ENCODE results near the gene SERPINC1.
"Not testable (repeated sequence)": the region's sequence is repeated elsewhere in the genome, so short reads cannot be mapped to it uniquely, and the experiment has no call there.

The SERPINC1 gene

GRCh38 chr1:173917149-173917548 is at the start of gene SERPINC1:
Gene SERPINC1, minus strand, starts transcription at chr1:173917327. Its CDS starts 68 bp downstream, at chr1:173917259.
- DNase-seq: no peak

DNA sequence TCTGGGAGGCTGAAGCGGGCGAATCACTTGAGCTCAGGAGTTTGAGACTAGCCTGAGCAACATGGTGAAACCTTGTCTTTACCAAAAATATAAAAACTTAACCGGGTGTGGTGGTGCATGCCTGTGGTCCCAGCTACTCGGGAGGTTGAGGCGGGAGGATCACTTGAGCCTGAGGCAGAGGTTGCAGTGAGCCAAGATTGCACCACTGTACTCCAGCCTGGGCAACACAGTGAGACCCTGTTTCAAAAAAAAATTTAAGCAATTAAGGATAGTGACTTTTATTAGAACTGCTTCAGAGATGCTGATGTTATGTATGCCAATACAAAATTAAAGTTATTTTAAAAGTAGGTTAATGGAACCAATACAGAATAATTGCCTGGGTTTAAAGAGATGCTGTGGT is 48.8 kb upstream of the SERPINC1 start:
- DNase-seq: not testable (repeated sequence)

GRCh38 chr1:173963477-173963876 is 46.4 kb upstream of the SERPINC1 start:
- DNase-seq: no peak

DNA sequence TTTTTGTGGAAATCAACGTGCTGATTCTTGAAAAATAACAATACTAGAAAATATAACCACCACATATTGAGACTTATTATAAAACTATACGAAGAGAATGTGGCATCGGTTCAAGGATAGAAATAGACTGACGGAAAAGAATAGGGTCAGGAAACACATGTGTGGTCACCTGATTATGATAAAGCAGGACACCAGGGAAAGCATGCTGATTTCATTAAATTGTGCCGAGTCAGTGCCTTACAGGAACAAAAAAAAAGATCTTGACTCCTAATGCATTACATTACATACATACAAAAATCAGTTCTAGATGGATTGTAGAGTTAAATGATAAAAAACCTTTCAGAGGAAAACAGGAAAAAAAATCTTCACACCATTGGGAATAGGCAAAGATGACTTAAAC is 43.5 kb upstream of the SERPINC1 start:
- DNase-seq: no peak

- no peak for DNase-seq
These were observed 37.1 kb upstream of the SERPINC1 start for GRCh38 chr1:173954179-173954578.

DNA sequence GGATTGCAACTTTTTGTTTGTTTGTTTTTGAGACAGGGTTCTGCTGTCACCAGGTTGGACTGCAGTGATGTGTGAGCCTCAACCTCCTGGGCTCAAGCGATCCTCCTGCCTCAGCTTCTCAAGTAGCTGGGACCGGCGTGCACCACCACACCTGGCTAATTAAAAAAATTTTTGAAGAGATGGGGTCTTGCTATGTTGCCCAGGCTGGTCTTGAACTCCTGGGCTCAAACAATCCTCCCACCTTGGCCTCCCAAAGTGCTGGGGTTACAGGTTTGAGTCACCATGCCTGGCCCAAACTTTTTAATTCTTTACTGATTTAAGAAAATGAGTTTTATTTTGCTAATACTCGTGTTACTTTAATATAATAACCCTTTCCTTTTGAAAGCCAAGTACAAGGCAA is 31.5 kb upstream of the SERPINC1 start:
- no peak for DNase-seq

DNA sequence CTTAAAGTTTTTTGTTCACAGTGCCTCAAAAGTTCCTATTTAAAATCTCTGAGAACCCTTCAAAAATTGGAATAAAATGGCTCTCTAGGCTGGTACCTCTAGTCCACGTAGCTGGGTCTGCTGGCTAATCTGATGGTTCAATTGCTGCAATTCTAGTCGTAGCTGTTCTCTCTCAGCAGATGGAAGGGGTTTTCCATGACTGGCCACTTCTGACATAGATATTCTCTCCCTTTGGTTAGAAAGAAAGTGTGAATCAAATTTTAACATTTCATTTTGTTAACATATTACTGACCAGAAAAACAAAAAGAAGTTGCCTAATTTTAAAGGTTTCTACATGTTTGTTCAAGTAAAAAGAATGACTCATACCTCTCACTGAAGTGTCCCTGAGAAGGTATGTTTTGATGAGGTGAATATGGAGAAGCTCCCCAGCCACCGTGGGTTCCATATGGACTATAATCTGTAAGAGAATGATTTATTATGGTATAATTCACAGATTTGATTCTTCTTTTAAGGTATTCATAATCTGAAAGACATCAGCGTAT is 29.3 kb upstream of the SERPINC1 start:
- no peak for DNase-seq

DNA sequence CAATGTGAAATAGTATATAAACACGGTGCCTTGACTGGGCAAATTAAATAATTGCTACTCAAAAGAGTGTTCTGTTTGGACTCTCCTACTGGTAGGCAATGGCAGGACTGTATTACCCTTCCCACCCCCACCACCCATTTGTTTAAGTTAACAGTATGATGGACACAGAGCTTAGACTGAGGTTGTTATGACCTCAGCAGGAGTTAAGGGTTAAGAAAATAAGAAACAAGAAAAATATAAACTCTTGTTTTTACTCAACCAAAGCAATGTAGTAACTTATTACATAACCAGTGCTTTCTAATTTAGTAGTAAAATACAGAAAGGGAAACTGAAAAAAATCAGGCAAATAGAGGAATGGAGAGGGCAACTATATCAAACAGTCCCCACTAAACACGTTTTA is 19.9 kb upstream of the SERPINC1 start:
- no peak for DNase-seq

GRCh38 chr1:173934440-173934839 is 17.3 kb upstream of the SERPINC1 start:
- no peak for DNase-seq

DNA sequence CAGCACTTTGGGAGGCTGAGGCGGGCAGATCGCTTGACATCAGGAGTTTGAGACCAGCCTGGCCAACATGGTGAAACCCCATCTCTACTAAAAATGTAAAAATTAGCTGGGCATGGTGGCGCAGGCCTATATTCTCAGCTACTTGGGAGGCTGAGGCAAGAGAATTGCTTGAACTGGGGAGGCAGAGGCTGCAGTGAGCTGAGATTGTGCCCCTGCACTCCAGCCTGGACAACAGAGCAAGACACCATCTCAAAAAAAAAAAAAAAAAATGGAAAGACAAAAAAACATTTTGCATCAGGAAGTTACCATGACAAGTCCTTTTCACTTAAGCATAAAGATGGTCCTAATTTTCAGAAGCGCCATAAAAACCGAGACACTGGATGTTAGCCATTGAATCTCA is 13.4 kb upstream of the SERPINC1 start:
- DNase-seq: not testable (repeated sequence)

GRCh38 chr1:173925306-173926242 is 8.4 kb upstream of the SERPINC1 start:
- DNase-seq: no peak

- DNase-seq: no peak
These were observed 3.7 kb upstream of the SERPINC1 start for GRCh38 chr1:173920861-173921260.

- no peak for DNase-seq
These were observed 737 bp upstream of the SERPINC1 start for GRCh38 chr1:173917635-173918493.

DNA sequence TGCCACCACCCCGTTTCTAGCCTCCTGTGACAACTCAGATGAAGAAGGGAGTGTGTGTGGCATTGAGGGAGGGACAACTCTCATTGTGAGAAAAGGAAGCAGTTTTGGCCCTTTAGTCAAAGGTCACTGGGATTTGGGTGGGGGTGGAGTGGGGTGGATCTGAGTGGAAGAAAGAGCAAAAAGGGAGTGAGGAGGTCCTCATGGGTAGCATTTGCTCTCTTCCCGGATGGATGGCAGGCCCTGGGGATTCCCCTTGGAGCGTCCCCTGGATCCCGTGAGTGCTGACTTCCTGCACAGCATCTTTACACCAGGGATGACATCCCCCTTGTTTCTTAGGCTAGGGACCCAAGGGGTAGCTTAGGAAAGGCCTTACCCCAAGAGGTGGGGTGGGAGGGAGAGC is 460 bp downstream of the SERPINC1 start:
- no peak for DNase-seq

- no peak for DNase-seq
These were observed 1.5 kb downstream of the SERPINC1 start for GRCh38 chr1:173915596-173915995.

DNA sequence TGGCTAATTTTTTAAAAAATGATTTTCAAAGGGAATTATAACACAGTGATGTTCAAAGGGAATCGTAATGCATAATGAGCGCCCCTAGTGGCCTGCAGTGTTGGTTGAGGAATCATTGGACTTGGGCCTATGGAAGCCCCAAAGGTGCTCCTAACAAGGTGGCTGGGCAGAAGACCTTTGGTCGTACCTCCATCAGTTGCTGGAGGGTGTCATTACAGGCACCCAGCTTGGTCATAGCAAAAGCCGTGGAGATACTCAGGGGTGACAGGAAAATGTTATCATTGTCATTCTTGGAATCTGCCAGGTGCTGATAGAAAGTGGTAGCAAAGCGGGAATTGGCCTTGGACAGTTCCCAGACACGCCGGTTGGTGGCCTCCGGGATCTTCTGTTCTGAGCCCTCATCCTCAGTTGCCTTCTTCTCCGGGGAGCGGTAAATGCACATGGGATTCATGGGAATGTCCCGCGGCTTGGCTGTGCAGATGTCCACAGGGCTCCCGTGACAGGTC is 2.7 kb downstream of the SERPINC1 start:
- peak; percentile 28 for DNase-seq

DNA sequence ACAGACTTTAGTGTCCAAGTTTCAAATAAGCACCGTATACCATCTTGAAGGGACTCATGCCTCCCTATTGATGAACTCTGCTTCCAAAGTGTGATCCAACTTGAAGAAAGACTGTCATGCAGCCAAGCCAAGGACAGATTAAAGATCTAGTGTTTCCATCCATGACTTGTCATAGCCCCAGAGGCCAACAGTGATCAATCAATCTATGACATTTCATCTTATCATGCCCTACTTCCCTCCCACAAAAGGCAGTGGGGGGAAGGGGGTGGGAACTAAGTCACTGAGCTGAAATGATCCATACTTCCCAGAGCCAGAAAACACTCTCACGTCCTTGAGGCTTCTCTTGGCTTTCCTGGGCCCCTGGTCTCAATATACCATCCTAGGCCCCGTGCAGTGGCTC is 4.0 kb downstream of the SERPINC1 start:
- no peak for DNase-seq

GRCh38 chr1:173903827-173904531 is 13.1 kb downstream of the SERPINC1 start:
- no peak for DNase-seq

- no peak for DNase-seq
These were observed 16.1 kb downstream of the SERPINC1 start for GRCh38 chr1:173900992-173901391.

GRCh38 chr1:173900427-173900826 is 16.7 kb downstream of the SERPINC1 start:
- DNase-seq: no peak

- no peak for DNase-seq
These were observed 22.9 kb downstream of the SERPINC1 start for GRCh38 chr1:173894189-173894588.

GRCh38 chr1:173893611-173894010 is 23.5 kb downstream of the SERPINC1 start:
- DNase-seq: no peak

- DNase-seq: no peak
These were observed 27.2 kb downstream of the SERPINC1 start for GRCh38 chr1:173889885-173890284.

Measured in CD4-positive, alpha-beta T cell treated with Interleukin-12 subunit alpha and Interleukin-12 subunit beta, for 1 hour (primary cell).